A673 (cell line): ENCODE data around the gene ACTR3. TPM values are rescaled to one million over a fixed set of nuclear protein-coding genes. Genes with fewer than 3 reads are reported as not detected.

Experiments used
- BruUV-seq: library from RNA; stranded (reverse); fragments of 400-500 nt; replicated peaks from 2 replicates; lab custom pipeline; 2021; lab: Mats Ljungman, UMichigan
- CTCF ChIA-PET: fragments of 300-600 bp; sonication (Branson Sonifier 250); formaldehyde crosslinking; loops from one replicate; lab custom pipeline; 2022; ENCODE audit warnings: antibody characterized with exemption; lab: Charles Lee
- POLR2A ChIA-PET: fragments of 300-600 bp; sonication (Branson Sonifier 250); formaldehyde crosslinking; loops from one replicate; lab custom pipeline; 2022; ENCODE audit warnings: antibody characterized with exemption; ENCODE audit not compliant: low non-redundant PET; lab: Charles Lee
- DNase-seq: peaks from one replicate; pipeline ENCODE4 v3.0.0-alpha.2; 2015; ENCODE audit warnings: low spot score
- H3K27ac ChIP-seq: fragments of 200-600 bp; sonication (generic); 2 replicates; pipeline ENCODE4 v1.5.1; 2016; ENCODE audit warnings: mixed run types, low read depth, mild to moderate bottlenecking, mixed read lengths, antibody characterized with exemption, low read length; ENCODE audit not compliant: poor library complexity, severe bottlenecking
- H3K27me3 ChIP-seq: fragments of 200-600 bp; sonication (generic); replicated peaks from 2 replicates; pipeline ENCODE4 v1.6.1; 2017; ENCODE audit warnings: mixed run types, low read depth, mild to moderate bottlenecking, mixed read lengths, antibody characterized with exemption, low read length; ENCODE audit not compliant: insufficient read depth, poor library complexity
- H3K36me3 ChIP-seq: fragments of 200-600 bp; sonication (generic); 2 replicates; pipeline ENCODE4 v1.6.1; 2016; ENCODE audit warnings: mixed run types, mild to moderate bottlenecking, mixed read lengths, antibody characterized with exemption, low read length; ENCODE audit not compliant: insufficient read depth, poor library complexity, severe bottlenecking
- H3K4me1 ChIP-seq: fragments of 200-600 bp; sonication (generic); 2 replicates; pipeline ENCODE4 v1.6.1; 2017; ENCODE audit warnings: mixed run types, mild to moderate bottlenecking, mixed read lengths, antibody characterized with exemption, low read length; ENCODE audit not compliant: insufficient read depth, poor library complexity, severe bottlenecking
- H3K4me3 ChIP-seq: fragments of 200-600 bp; sonication (generic); 2 replicates; pipeline ENCODE4 v1.5.1; 2016; ENCODE audit warnings: low read depth, mixed run types, mild to moderate bottlenecking, mixed read lengths, low read length; ENCODE audit not compliant: poor library complexity, severe bottlenecking
- H3K9me3 ChIP-seq: fragments of 200-600 bp; sonication (generic); 2 replicates; pipeline ENCODE4 v1.6.1; 2016; ENCODE audit warnings: mixed run types, low read depth, mild to moderate bottlenecking, mixed read lengths, antibody characterized with exemption, low read length; ENCODE audit not compliant: poor library complexity, severe bottlenecking
- EZH2 ChIP-seq: fragments of 200-600 bp; sonication (generic); IDR thresholded peaks from 2 replicates; pipeline ENCODE4 v1.6.1; 2017; ENCODE audit warnings: borderline replicate concordance, low read depth, mild to moderate bottlenecking, mixed read lengths, antibody characterized with exemption, low read length; ENCODE audit not compliant: poor library complexity, severe bottlenecking
- intact Hi-C: fragments of 100-400 bp; cut with micrococcal nuclease; formaldehyde crosslinking; loops from one replicate; pipeline ENCODE4 v1.10.0; 2022; ENCODE audit not compliant: unreplicated experiment
- total RNA-seq: library from RNA; stranded (reverse); gene quantifications from 2 replicates; pipeline ENCODE4 v1.2.3, GENCODE V29; 2021
- TF ChIP-seq, protein P1 (sequence below): fragments of 300-800, 200-600 bp; sonication (generic); conservative IDR thresholded peaks from 2 replicates; pipeline ENCODE4 v1.5.1; 2017; ENCODE audit warnings: low read depth, mild to moderate bottlenecking, antibody characterized with exemption, low read length, moderate library complexity, mixed read lengths

Gene ACTR3
- total RNA-seq, 1 experiment from 2014 or later: 340 TPM

DNA sequence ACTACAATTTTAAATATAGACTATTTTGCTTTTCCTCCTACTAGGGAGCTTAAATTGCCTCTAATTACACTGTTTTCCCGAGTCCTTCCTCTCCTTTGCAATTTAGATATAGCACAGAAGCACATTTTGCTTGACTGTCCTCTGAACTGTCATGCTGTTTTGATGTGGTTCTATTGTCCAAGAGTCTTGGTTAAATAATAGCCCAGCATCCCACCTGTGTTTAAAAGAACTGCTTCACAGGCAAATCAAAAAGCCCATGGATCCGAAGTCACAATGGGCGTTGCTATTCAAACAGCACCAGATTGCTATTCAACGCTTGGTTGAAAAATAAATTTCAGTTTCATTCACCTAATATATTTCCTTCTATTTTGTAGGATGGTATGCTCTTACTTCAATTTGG lies 22.3 kb upstream of the ACTR3 start:
- Histone ChIP-seq H3K27me3 (no peaks in the 10 kb centered on the region), H3K9me3 (no peaks in the 10 kb centered on the region), H3K4me3 (no peak overlapping the region), H3K36me3 (no peaks in the 10 kb centered on the region), H3K4me1 (no peaks in the 10 kb centered on the region), H3K27ac (no peak overlapping the region)
- no peak for DNase-seq
- POLR2A ChIA-PET: no interaction called here
- CTCF ChIA-PET: no interaction called here
- no TSS peak for BruUV-seq
- intact Hi-C loops: no loop called here
- TF ChIP-seq, protein P1, sequence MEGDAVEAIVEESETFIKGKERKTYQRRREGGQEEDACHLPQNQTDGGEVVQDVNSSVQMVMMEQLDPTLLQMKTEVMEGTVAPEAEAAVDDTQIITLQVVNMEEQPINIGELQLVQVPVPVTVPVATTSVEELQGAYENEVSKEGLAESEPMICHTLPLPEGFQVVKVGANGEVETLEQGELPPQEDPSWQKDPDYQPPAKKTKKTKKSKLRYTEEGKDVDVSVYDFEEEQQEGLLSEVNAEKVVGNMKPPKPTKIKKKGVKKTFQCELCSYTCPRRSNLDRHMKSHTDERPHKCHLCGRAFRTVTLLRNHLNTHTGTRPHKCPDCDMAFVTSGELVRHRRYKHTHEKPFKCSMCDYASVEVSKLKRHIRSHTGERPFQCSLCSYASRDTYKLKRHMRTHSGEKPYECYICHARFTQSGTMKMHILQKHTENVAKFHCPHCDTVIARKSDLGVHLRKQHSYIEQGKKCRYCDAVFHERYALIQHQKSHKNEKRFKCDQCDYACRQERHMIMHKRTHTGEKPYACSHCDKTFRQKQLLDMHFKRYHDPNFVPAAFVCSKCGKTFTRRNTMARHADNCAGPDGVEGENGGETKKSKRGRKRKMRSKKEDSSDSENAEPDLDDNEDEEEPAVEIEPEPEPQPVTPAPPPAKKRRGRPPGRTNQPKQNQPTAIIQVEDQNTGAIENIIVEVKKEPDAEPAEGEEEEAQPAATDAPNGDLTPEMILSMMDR: no peak
- TF ChIP-seq EZH2: no peak

DNA sequence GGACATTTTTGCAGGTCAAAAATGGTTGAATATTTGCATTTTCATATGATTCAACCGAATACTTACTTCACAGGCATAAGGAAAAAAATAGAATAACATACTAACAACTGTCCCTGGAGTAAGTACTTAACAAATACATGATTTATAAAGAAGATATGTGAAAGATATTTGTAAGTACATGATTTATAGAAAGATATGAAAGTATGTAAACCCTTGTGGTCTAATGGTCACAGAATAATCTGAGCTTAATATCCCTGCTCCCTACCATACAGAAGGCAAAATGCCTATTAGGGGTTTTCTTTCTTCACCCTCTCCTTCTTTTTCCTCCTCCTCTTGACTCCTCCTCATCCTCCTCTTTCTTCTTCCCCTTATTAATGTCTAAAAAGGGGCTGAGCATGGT lies 20.6 kb upstream of the ACTR3 start:
- H3K4me1 ChIP-seq: peaks cover 12% of the 10 kb centered on the region
- no peaks in the 10 kb centered on the region for H3K36me3 ChIP-seq
- no peak overlapping the region for H3K27ac ChIP-seq
- no peaks in the 10 kb centered on the region for H3K9me3 ChIP-seq
- ChIA-PET CTCF (no interaction called here), POLR2A (no interaction called here)
- no TSS peak for BruUV-seq
- H3K27me3 ChIP-seq: no peaks in the 10 kb centered on the region
- H3K4me3 ChIP-seq: no peak overlapping the region
- intact Hi-C loops: no loop called here
- TF ChIP-seq, protein P1: no peak
- TF ChIP-seq EZH2: no peak
- no peak for DNase-seq

DNA sequence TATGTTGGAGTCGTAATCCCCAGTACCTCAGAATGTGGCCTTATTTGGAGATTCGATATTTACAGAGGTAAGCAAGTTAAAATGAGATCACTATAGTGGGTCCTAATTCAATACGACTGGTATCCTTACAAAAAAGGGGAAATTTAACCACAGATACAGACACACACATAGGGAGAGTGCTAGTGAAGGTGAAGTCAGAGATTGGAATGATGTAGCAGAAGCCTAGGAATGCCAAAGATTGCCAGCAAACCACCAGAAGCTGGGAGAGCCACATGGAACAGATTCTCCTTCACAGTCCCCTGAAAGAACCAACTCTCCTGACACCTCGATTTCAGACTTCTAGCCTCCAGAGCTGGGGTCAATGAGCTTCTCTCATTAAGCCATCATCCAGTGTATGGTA lies 17.7 kb upstream of the ACTR3 start:
- intact Hi-C loops: no loop called here
- ChIA-PET POLR2A (no interaction called here), CTCF (no interaction called here)

More for the DNA sequence above, 17.7 kb upstream of the ACTR3 start:
- Histone ChIP-seq H3K27ac (no peak overlapping the region), H3K27me3 (no peaks in the 10 kb centered on the region), H3K4me3 (no peak overlapping the region), H3K9me3 (no peaks in the 10 kb centered on the region), H3K36me3 (no peaks in the 10 kb centered on the region), H3K4me1 (peaks cover 21% of the 10 kb centered on the region)
- no peak for DNase-seq
- BruUV-seq: no TSS peak
- TF ChIP-seq EZH2: no peak
- TF ChIP-seq, protein P1: no peak
